Left forelimb (tissue), 1 donor: Measurements from ENCODE around the gene KRR1.

ENCODE experiments used
- DNase-seq: peaks from one replicate; pipeline ENCODE4 v3.0.0-alpha.2; 2018; ENCODE audit warnings: low spot score

The KRR1 gene

DNA sequence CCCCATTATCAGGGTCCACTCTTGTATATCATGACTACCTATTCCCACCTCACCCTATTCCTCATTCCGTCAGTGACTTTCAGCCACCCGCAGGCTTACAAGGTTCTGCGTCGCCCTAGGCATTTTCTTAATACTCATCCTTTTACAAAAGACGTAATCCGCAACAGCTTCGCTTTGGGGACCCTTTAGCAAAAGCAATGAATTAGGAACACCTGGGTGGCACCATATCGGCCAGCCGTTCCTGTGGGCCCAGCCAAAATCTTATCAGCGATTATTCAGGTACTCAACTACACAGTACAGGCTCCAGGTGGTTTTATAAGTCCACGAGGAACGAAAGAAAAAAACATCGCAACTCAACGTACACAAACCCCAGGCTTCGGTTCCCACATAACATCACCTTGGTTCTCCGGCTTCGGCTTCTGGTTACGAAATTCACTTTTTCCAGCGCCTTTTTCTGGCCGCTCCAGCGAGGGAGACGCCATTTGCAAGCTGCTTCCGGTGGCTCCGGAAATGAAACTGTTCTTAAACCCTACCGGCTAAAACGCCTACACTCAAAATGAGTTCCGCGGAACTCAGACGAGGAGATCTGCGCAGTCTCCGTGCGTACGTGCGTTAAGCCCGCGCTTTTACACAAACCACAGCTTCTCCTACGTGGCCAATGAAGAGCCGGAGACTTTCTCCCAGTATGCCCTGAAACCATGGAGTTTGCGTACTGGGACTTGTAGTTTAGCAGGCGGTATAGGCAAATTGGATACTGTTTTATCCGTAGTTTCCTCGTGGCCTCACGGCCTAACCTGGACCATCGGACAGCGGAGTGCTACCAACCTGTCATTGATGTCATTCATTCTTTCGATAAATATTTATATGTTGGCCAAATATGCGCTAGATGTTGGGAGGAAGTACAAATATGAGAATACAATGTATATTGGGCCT lies at the start of gene KRR1:
Gene KRR1, minus strand, starts transcription at position 494 of the 933 bp plus-strand sequence. Its CDS starts 12 bp downstream, at position 482.
- DNase-seq: peak; percentile 87

- DNase-seq: no peak
Observed at GRCh38 chr12:75560167-75560566, 48.8 kb upstream of the KRR1 start.

- DNase-seq: no peak
Observed at GRCh38 chr12:75558287-75558686, 46.9 kb upstream of the KRR1 start.

- no peak for DNase-seq
Observed at GRCh38 chr12:75556311-75556899, 45.0 kb upstream of the KRR1 start.

GRCh38 chr12:75554556-75554880 lies 43.1 kb upstream of the KRR1 start:
- DNase-seq: no peak

- no peak for DNase-seq
Observed at GRCh38 chr12:75553836-75554555, 42.6 kb upstream of the KRR1 start.

GRCh38 chr12:75553398-75553797 lies 42.0 kb upstream of the KRR1 start:
- DNase-seq: no peak

DNA sequence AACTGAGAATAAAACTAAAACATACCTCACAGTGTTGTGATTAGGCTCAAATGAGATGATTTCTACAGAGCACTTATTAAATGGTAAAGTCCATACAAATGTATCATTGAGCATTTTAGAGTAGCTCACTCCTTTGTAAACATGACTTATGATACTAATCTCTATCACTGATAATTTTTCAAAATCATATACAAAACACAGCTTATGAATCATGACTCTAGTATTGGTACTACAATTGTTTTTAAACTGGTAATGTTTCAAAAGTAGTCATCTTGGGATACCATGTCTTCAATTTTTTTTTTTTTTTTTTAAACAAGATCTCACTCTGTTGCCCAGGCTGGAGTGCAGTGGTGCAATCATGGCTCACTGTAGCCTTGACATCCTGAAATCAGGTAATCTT lies 40.1 kb upstream of the KRR1 start:
- DNase-seq: no peak

DNA sequence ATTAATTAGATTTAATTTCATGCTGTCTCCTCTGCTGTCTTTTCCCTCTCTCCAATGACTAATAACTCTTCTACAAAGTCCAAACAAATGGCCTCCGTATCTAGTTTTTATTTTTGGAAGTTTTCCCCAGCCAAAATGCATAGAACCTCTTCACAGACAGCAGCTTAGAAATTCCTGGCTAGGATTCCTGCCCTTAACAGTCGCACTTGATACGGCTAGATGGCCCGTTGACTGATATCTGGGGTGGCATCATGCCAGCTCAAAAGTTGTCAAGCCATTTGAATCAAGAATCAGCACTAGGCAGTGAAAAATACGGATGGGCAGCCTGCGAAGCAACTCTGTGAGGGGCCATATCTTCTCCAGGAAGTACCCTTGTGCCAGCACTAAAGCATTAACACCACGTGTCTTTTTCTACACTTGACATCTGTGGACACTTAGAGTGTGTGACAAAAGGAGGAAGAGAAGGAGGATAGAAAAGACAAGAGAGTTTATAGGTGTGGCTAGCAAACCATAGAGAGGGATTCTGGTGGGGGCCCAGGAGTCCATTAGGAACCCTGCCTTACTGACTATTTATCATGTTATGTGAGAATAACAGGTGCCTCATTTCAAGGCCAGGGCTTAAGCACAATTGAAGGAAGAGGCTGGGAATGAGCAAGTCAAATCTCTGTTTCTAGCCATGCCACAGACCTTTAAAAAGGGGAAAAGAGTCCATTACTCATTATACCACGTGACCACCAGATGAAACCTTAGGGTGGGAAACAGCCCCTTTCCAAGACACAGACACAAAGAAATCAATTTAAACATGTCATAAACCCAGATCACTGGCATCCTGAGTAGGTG lies 39.2 kb upstream of the KRR1 start:
- no peak for DNase-seq

- no peak for DNase-seq
Observed at GRCh38 chr12:75549989-75550388, 38.6 kb upstream of the KRR1 start.

- DNase-seq: no peak
Observed at GRCh38 chr12:75548879-75549278, 37.5 kb upstream of the KRR1 start.

- DNase-seq: no peak
Observed at GRCh38 chr12:75545636-75546035, 34.2 kb upstream of the KRR1 start.

- DNase-seq: no peak
Observed at GRCh38 chr12:75543529-75543928, 32.1 kb upstream of the KRR1 start.

DNA sequence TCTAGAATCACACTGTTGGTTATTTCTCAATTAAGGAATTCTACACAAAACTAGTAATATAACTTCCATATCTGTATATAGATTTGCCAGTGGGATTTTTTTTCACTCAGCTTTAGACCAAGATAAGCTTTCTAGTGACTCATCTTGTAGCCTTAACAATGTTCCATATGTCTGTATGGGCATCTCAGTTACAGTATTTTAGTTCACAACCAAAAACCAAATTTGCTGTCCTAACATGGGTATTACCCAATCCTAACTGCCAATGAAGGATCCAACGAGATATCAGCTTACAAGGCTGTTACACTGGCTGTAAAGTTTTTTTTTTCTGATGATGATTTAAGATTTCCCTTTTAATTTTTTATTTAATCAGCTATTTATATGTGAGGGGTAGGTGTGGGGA lies 31.5 kb upstream of the KRR1 start:
- no peak for DNase-seq

GRCh38 chr12:75539889-75540288 lies 28.5 kb upstream of the KRR1 start:
- DNase-seq: no peak

- no peak for DNase-seq
Observed at GRCh38 chr12:75533239-75533638, 21.8 kb upstream of the KRR1 start.

DNA sequence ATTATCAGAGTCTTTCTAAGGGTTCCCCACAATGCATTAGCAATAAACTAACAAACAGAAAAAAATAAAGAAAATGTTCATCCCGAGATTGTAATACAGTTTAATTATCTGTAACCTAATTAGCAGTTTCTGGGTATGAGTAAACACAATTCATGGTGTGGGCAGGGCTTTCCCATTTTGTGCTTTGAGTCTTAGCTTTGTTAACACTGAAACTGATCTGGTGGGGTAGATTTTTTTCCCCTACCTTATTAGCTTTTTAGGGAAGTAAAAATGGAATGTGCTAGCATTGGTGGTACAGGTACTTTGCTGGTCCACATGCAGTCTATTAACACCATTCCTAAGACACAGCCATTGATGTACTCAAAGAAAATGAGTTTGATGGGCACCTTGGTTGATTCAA lies 18.4 kb upstream of the KRR1 start:
- DNase-seq: no peak

GRCh38 chr12:75529316-75529715 lies 17.9 kb upstream of the KRR1 start:
- DNase-seq: no peak

- DNase-seq: no peak
Observed at GRCh38 chr12:75528692-75529091, 17.3 kb upstream of the KRR1 start.

- DNase-seq: no peak
Observed at GRCh38 chr12:75528272-75528671, 16.9 kb upstream of the KRR1 start.

- DNase-seq: no peak
Observed at GRCh38 chr12:75526655-75527511, 15.5 kb upstream of the KRR1 start.
